IPS DF 4.7 (cell line): Measurements from ENCODE around the gene ARHGEF11.

Source experiments
- DNase-seq: peaks from one replicate; pipeline ENCODE4 v3.0.0-alpha.2; 2013; ENCODE audit warnings: low spot score; ENCODE audit errors: extremely low read depth

The ARHGEF11 gene

DNA sequence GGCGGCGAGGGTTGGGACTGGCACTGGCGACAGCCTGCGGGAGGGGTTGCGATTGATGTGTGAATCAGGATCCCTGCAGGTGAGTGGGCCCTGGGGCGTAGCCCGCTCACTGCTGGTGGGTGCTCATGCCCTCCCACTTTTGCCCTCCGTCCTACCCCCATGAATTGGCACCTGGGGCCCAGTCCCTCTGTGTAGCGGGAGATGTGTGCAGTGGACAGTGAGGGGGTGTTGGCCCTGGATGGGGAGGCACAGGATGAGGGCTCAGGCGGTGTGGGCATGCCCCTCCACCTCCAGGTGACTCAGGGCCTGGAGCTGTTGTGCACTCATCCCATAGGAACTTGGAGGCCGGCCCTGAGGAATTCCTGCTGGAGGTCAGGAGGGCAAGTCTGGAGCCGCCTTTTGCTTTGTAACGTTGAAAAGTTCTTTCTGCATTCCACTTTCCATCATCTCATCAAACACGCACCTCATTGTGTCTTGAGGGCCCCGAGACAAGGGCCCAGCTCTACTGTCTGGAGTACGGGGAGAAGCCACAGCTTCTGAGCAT is 149.0 kb downstream of the ARHGEF11 start:
- no peak for DNase-seq

DNA sequence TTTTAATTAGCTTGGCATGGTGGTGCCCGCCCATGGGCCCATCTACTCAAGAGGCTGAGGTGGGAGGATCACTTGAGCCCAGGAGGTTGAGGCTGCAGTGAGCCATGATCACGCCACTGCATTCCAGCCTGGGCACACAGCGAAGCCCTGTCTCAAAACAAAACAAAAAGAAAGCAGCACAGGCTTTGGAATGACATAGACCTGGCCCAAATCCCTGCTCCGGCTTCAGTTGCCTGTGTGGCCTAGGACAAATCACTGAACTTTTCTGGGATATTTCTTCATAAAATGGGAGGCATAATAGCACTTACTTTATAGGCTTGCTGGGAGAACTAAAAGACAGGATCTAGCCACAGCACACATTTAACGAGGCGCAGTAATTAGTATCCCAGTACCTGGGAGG is 149.6 kb downstream of the ARHGEF11 start:
- no peak for DNase-seq

DNA sequence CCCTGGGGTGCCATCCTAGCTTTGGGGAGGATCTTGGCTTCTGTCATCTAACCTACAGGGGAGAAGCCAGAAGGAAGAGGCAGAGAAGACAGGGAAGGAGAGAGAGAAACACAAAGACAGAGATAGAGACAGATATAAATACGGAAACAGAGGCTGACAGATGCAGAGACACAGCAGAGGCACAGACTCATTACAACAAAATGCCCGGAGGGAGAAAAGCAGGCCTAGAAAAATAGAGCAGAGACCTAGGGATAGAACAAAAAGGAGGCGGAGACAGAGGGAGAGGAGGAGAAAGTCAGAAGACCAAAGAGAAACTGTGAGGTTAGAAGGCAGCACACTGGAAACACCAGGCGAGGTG is 150.1 kb downstream of the ARHGEF11 start:
- no peak for DNase-seq

DNA sequence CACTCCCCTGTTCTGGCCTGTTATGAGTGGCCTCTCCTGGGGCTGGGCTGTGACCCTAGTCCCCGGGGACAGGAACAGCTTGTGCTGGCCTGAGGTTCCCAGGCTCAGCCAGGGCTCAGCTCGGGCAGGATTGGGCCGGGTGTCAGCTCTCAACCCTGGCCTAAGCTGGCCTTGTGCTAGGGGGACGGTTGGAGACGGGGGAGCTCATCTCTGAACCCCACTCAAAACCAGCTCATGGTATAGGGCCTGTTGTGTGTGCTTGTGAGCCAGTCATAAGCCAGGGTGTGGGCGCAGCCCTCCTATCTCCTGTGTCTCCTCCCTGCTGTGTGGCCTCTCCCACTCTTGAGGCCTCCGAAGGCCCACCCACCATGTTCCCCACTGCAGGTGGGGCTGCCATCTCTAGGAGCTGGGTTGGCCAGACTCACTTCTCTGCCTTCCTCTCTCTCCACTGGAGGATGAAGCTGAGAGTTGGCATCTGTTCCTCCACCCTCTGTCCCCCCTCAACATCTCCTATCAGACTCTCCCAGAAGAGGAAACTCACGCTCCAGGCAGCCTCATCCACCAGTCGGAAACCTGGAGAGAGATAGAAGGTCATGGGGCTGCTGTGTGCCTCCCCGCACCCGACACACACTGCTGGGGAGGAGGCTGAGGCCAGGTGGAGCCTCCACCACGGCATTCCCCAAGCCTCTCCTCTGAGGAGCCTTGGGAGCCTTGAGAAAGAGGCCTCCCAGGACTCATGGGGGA is 150.7 kb downstream of the ARHGEF11 start:
- DNase-seq = no peak

DNA sequence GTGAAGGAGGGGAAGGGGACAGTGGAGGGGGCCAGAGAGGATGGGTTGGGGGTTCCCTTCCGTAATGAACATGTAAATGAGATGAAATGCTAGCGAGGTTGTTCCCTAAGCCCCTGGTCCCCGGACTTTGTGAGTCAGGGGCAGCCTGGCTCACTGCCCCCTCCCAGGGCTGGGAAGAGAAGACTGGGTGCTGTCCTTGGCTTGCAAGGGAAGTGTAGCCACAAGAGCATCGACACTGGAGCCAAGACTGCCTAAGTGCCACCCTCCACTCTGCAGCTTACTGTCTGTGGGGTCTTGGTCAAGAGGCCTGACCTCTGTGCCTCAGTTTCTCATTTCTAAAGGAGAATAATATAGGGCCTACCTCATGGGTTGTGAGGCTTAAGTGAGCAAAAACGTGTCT is 151.5 kb downstream of the ARHGEF11 start:
- DNase-seq = no peak

DNA sequence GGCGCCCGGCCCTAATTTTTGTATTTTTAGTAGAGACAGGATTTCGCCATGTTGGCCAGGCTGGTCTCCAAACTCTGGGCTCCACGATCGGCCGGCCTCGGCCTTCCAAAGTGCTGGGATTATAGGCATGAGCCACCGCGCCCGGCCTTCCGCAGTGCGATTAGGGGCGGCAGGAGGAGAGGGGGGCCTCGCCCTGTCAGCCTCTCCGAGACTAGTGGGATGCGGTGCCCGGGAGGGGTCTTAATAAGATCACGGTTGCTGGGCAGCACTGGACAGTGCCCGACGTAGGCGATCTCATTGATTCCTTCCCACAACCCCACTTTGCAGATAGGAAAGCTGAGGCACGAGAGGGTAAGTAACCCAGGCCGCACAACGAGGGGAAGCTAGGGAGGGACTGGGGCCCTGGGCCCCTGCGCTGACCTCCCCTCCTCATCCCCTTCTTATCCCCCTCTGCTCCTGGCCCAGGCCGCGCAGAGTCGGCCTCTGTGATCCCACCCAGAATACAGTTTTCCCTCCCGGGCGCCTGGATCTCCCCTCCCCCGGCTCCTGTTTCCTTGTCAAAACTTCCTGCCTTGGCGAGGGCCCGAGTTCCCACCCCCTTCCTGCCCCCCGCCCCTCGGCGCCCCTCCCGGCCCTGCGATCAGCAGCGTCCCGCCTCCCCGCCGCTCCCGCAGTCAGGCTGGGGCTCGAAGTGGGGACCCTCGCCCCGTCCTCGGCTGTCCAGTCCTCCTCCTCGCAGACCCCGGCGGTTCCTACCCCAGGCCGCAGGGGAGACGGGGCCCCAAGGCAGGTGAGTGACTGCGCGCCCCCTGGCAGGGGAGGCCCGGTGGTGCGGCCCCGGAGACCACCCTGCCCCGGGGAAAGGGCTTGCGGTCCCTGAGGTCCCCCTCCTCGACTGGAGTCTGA is 152.2 kb downstream of the ARHGEF11 start, which contains the start of gene PEAR1:
Gene PEAR1, plus strand, starts transcription at position 671 of the 906 bp plus-strand sequence. CDS start 10,209 bp downstream, outside the sequence.
- no peak for DNase-seq

DNA sequence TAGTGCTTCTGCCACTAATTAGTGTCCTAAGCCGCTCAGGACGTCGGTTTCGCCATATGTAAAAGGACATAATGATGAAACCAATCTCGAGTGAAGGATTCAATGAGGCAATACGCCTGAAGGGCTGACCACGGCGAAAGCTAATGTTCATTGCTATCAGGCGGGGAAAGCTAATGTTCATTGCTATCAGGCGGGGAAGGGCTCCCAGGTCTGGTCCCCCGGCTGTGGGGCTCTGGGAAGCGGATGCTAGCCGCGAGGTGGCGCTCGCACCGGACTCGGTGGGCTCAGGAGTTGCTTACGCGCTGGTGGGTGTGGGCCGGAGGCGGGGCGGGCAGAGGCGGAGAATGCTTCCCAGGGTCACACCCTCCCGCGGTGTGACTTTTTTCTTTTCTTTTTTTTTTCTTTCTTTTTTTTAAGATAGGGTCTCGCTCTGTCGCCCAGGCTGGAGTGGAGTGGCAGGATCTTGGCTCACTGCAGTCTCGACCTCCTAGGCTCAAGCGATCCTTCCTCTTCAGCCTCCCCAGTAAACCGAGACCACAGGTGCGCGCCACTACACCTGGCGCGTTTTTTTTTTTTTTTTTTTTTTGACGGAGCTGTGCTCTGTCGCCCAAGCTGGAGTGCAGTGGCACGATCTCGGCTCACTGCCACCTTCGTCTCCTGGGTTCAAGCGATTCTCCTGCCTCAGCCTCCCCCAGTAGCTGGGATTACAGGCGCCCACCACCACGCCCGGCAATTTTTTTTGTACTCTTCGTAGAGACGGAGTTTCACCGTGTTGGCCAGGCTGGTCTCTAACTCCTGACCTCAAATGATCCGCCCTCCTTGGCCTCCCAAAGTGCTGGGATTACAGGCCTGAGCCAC is 153.1 kb downstream of the ARHGEF11 start:
- DNase-seq = no peak

DNA sequence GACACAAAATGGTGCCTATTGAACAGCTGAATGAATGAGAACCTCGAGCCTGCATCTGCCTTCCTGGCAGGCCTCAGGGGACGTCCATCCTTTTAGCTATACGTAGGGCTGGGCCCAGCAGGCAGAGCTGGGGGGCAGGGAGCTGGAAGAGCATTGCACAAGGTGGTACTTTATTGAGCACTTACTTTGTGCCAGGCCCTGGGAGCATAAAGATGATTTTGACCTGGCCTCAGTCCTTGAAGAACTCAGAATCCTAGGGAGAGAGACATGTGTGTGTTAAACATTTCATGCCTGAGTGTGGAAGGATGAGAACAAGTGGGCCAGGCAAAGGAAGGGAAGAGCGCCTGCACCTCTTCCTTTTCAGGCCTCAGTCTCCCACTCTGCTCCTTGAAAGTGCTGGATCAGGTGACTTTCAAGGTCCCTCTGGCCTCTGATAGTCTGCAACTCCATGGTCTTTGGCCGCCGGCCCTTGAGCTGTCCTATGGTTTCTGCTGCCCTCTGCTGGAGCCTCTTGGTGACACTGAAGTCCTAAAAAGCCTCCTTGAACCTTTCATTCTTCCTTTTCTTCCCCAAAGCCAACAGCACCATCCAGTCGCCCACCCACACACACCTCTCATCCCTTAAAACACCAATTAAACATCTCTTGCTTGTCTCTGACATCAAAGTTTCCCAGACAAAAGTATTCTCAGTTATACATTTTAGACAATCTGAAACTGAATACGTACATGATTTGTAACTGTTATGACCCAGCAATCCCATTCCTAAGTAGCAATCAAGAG is 155.6 kb downstream of the ARHGEF11 start:
- DNase-seq = peak; percentile 71

DNA sequence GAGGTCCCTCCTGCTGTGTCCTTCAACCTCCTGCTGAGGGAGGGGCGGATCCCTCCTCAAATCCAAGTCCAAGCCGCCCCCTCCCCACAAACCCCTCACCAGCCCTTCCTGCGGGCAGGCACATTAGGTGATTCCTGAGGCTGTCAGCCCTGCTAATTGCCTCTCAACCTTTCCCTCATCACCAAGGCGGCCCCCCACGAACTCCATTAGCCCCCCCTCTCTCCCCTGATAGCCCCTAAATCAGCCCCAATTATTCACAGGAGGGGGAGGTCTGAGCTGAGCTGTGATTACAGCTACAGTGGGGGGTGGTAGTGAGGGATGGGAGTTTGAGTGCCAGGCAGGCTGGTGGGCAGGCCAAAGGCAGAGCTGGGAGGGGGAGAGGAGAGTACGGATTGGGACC is 157.8 kb downstream of the ARHGEF11 start:
- no peak for DNase-seq

DNA sequence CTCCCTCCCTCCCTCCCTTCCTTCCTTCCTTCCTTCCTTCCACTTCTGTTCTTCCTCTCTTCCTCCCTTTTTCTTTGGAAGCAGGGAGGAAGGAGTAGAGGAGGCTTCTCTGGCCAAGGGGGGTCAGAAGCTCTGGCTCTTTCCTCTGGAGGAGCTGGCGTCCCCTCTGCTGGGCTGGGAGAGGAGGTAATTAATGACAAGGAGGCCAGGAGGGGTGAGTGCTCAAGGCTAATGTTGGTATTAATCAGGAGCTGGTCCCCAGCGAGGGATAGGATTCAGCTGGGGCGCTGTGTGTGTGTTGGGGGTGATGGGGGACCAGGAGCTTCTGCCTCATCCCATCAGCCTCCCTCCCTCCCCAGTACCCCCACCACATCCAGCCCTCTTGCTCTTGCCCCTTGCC is 158.2 kb downstream of the ARHGEF11 start:
- no peak for DNase-seq

DNA sequence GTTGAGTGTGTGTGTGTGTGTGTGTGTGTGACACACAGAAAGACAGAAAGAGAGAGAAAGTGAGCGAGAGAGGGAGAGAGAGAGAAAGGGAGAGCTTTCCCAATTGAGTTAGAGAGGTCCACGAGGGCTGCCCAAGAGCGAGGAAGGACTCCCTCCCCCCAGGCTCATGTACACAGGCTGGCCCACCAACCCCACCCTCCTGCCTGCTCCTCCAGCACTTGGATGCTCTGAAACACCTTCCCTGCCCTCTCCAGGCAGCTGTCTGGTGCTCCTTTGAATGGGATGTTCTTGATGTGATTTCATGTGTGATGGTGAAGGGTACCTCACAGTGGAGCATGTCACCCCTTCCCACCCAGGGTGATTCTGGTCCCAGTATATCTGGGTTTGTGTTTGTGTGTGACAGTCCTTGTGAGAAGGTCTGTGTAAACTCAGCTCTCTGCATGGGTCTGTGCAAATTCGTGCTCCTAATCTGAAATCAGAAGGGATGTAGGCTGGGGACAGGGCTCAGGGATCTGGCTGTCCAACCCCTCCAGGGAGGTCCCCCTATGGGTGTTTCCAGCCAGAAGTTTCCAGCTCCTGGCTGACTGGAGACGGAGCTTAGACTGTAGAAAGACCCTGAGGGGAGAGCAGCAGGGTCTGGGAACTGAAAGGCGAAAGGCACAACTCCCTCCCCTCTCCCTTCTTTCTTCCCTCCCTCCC is 158.8 kb downstream of the ARHGEF11 start:
- no peak for DNase-seq

DNA sequence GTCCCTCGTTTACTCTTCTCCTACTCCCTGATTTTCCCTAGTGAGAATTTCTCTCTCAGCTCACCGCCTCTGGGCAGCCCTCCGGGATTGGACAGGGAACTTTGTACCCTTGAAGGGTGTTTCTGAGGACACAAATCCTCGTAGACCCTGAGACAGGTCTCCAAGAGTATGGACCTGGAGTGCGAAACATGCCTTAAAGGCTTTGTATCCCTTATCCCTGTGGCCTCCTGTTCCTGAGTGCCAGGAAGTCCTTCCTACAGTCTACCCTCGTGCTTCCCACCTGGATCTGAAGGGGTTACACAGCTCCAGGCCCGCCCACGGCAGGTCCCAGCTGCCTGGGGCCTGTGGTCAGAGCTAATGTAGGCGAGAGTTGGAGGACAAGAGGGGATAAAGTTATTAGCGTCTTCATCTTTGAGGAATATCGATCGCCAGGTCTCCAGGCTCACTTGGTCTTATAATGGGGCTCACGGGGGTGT is 159.6 kb downstream of the ARHGEF11 start:
- no peak for DNase-seq

DNA sequence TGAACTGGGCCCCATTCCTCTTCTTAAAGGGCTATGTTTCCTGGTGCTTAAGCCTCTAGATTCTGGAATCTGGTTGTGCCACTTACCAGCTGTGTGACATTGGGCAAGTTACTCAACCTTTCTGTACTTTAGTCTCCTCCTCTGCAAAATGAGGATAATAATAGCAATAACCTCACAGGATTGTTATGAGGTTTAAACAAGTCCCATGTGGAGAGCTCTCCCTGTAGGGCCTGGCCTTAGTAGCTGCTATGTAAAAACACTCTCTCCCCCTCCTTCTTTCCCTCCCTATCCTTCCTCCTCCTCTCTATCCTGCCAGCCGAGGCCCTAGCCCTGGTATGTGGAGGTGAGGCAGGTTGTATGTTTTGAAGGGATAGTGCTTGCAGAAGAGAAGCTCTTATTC is 160.2 kb downstream of the ARHGEF11 start:
- DNase-seq = no peak
